ENCODE data around the gene ACBD3.

ACBD3 gene

GRCh38 chr1:226158457-226158856 lies 28.1 kb downstream of the ACBD3 start:
- Histone ChIP-seq H2AFZ (ENCODE audit: low read depth, low read length) (no peak overlapping the region), H3K27ac (ENCODE audit: low read length) (no peak overlapping the region), H4K20me1 (ENCODE audit: insufficient read depth, low read length) (peaks cover 4% of the 10 kb centered on the region; the same call in 1 of the 2 replicates), H3K4me1 (ENCODE audit: insufficient read depth, low read length) (no peaks in the 10 kb centered on the region), H3K79me2 (ENCODE audit: insufficient read depth, low read length) (peaks cover 4% of the 10 kb centered on the region; the same call in 1 of the 2 replicates), H3K9ac (ENCODE audit: low read depth, low read length) (no peak overlapping the region), H3K27me3 (ENCODE audit: insufficient read depth, low read length, poor library complexity) (no peaks in the 10 kb centered on the region), H3K4me3 (ENCODE audit: low read depth in 1 of 2, low read length in 2 of 2) (no peak overlapping the region), H3K36me3 (ENCODE audit: insufficient read depth, low read length) (peaks cover 82% of the 10 kb centered on the region), H3K9me3 (ENCODE audit: insufficient read depth, low read length, severe bottlenecking) (no peaks in the 10 kb centered on the region), H3K4me2 (ENCODE audit: insufficient read depth, low read length) (no peak overlapping the region)
- ATAC-seq (ENCODE audit: insufficient read depth, low read depth) = no peak
- TF ChIP-seq, protein P1, sequence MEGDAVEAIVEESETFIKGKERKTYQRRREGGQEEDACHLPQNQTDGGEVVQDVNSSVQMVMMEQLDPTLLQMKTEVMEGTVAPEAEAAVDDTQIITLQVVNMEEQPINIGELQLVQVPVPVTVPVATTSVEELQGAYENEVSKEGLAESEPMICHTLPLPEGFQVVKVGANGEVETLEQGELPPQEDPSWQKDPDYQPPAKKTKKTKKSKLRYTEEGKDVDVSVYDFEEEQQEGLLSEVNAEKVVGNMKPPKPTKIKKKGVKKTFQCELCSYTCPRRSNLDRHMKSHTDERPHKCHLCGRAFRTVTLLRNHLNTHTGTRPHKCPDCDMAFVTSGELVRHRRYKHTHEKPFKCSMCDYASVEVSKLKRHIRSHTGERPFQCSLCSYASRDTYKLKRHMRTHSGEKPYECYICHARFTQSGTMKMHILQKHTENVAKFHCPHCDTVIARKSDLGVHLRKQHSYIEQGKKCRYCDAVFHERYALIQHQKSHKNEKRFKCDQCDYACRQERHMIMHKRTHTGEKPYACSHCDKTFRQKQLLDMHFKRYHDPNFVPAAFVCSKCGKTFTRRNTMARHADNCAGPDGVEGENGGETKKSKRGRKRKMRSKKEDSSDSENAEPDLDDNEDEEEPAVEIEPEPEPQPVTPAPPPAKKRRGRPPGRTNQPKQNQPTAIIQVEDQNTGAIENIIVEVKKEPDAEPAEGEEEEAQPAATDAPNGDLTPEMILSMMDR (IDR thresholded peaks at IDR 0.05; ENCODE audit: borderline replicate concordance, extremely low read depth, low read length, poor library complexity, severe bottlenecking) = no peak
- no peak for TF ChIP-seq EZH2 (IDR thresholded peaks at IDR 0.05; ENCODE audit: borderline replicate concordance, low read depth, low read length, severe bottlenecking)
- no peak for DNase-seq

- ATAC-seq (ENCODE audit: insufficient read depth, low read depth) (no peak), DNase-seq (no peak)
- Histone ChIP-seq H3K9ac (ENCODE audit: low read depth, low read length) (no peak overlapping the region), H3K79me2 (ENCODE audit: insufficient read depth, low read length) (peaks cover 2% of the 10 kb centered on the region; the same call in 1 of the 2 replicates), H3K4me1 (ENCODE audit: insufficient read depth, low read length) (no peaks in the 10 kb centered on the region), H3K27me3 (ENCODE audit: insufficient read depth, low read length, poor library complexity) (no peaks in the 10 kb centered on the region), H2AFZ (ENCODE audit: low read depth, low read length) (no peak overlapping the region), H3K4me3 (ENCODE audit: low read depth in 1 of 2, low read length in 2 of 2) (no peak overlapping the region), H3K9me3 (ENCODE audit: insufficient read depth, low read length, severe bottlenecking) (no peaks in the 10 kb centered on the region), H3K36me3 (ENCODE audit: insufficient read depth, low read length) (peaks cover 82% of the 10 kb centered on the region), H3K27ac (ENCODE audit: low read length) (no peak overlapping the region), H3K4me2 (ENCODE audit: insufficient read depth, low read length) (no peak overlapping the region), H4K20me1 (ENCODE audit: insufficient read depth, low read length) (peaks cover 4% of the 10 kb centered on the region; the same call in 1 of the 2 replicates)
- TF ChIP-seq, protein P1 (IDR thresholded peaks at IDR 0.05; ENCODE audit: borderline replicate concordance, extremely low read depth, low read length, poor library complexity, severe bottlenecking) = no peak
- no peak for TF ChIP-seq EZH2 (IDR thresholded peaks at IDR 0.05; ENCODE audit: borderline replicate concordance, low read depth, low read length, severe bottlenecking)
Observed at GRCh38 chr1:226157761-226158316, 28.7 kb downstream of the ACBD3 start.

- no peak overlapping the region for H3K27ac ChIP-seq (ENCODE audit: low read length)
- ATAC-seq (ENCODE audit: insufficient read depth, low read depth) (no peak), DNase-seq (no peak)
- H3K9me3 ChIP-seq (ENCODE audit: insufficient read depth, low read length, severe bottlenecking) = no peaks in the 10 kb centered on the region
- H4K20me1 ChIP-seq (ENCODE audit: insufficient read depth, low read length) = no peaks in the 10 kb centered on the region
- H3K4me3 ChIP-seq (ENCODE audit: low read depth in 1 of 2, low read length in 2 of 2) = no peak overlapping the region
- TF ChIP-seq, protein P1 (IDR thresholded peaks at IDR 0.05; ENCODE audit: borderline replicate concordance, extremely low read depth, low read length, poor library complexity, severe bottlenecking) = no peak
- no peak for TF ChIP-seq EZH2 (IDR thresholded peaks at IDR 0.05; ENCODE audit: borderline replicate concordance, low read depth, low read length, severe bottlenecking)
- no peaks in the 10 kb centered on the region for H3K79me2 ChIP-seq (ENCODE audit: insufficient read depth, low read length)
- H3K9ac ChIP-seq (ENCODE audit: low read depth, low read length) = no peak overlapping the region
- H3K36me3 ChIP-seq (ENCODE audit: insufficient read depth, low read length) = peaks cover 82% of the 10 kb centered on the region
- H2AFZ ChIP-seq (ENCODE audit: low read depth, low read length) = no peak overlapping the region
- no peaks in the 10 kb centered on the region for H3K27me3 ChIP-seq (ENCODE audit: insufficient read depth, low read length, poor library complexity)
- H3K4me1 ChIP-seq (ENCODE audit: insufficient read depth, low read length) = no peaks in the 10 kb centered on the region
- no peak overlapping the region for H3K4me2 ChIP-seq (ENCODE audit: insufficient read depth, low read length)
Observed at GRCh38 chr1:226154593-226154992, 31.9 kb downstream of the ACBD3 start.
